ENCODE results near the gene MAGEF1.

MAGEF1 gene

GRCh38 chr3:184690192-184690883, 21.5 kb downstream of the MAGEF1 start:
- no peak for DNase-seq (ENCODE audit: low read depth)

- DNase-seq (ENCODE audit: low read depth), result no peak
Measured at GRCh38 chr3:184688882-184689271, 23.0 kb downstream of the MAGEF1 start.

- peak; percentile 73 for DNase-seq (ENCODE audit: low read depth)
Measured at GRCh38 chr3:184688251-184688881, 23.5 kb downstream of the MAGEF1 start.

- DNase-seq (ENCODE audit: low read depth), result no peak
Measured at GRCh38 chr3:184687363-184688015, 24.4 kb downstream of the MAGEF1 start.

- DNase-seq (ENCODE audit: low read depth), result no peak
Measured at GRCh38 chr3:184685646-184686045, 26.2 kb downstream of the MAGEF1 start.

- DNase-seq (ENCODE audit: low read depth), result no peak
Measured at GRCh38 chr3:184685055-184685454, 26.8 kb downstream of the MAGEF1 start.

GRCh38 chr3:184683900-184684560, 27.8 kb downstream of the MAGEF1 start:
- DNase-seq (ENCODE audit: low read depth), result no peak

- no peak for DNase-seq (ENCODE audit: low read depth)
Measured at GRCh38 chr3:184683234-184683633, 28.6 kb downstream of the MAGEF1 start.

GRCh38 chr3:184682671-184683070, 29.2 kb downstream of the MAGEF1 start:
- DNase-seq (ENCODE audit: low read depth), result no peak

GRCh38 chr3:184680385-184681345, 31.2 kb downstream of the MAGEF1 start:
- DNase-seq (ENCODE audit: low read depth), result no peak

GRCh38 chr3:184679056-184679816, 32.6 kb downstream of the MAGEF1 start:
- DNase-seq (ENCODE audit: low read depth), result no peak

GRCh38 chr3:184678317-184679055, 33.4 kb downstream of the MAGEF1 start:
- DNase-seq (ENCODE audit: low read depth), result no peak

- no peak for DNase-seq (ENCODE audit: low read depth)
Measured at GRCh38 chr3:184677344-184678316, 34.2 kb downstream of the MAGEF1 start.

- no peak for DNase-seq (ENCODE audit: low read depth)
Measured at GRCh38 chr3:184676927-184677326, 34.9 kb downstream of the MAGEF1 start.

GRCh38 chr3:184674626-184675025, 37.2 kb downstream of the MAGEF1 start:
- DNase-seq (ENCODE audit: low read depth), result no peak

GRCh38 chr3:184672977-184673870, 38.6 kb downstream of the MAGEF1 start:
- no peak for DNase-seq (ENCODE audit: low read depth)

- DNase-seq (ENCODE audit: low read depth), result no peak
Measured at GRCh38 chr3:184672335-184672734, 39.5 kb downstream of the MAGEF1 start.

- no peak for DNase-seq (ENCODE audit: low read depth)
Measured at GRCh38 chr3:184670091-184670602, 41.7 kb downstream of the MAGEF1 start.

Measured in GM04504 (cell line).